GM12864 (cell line): ENCODE results near the gene CLASP1.
A peak's percentile ranks its signal among the peaks of the same experiment; 100 is the strongest.
"Not testable (repeated sequence)": the region's sequence is repeated elsewhere in the genome, so short reads cannot be mapped to it uniquely, and the experiment has no call there.

ENCODE experiments used
- DNase-seq: peaks from one replicate; pipeline ENCODE4 v3.0.0-alpha.2; 2011; ENCODE audit warnings: low read depth
- H3K4me3 ChIP-seq: 2 replicates; pipeline ENCODE4 v1.5.1; 2011; ENCODE audit warnings: mild to moderate bottlenecking, low read depth, low read length, control low read depth
- TF ChIP-seq, protein P1 (sequence below): IDR thresholded peaks from 2 replicates; pipeline ENCODE4 v1.5.1; 2011; ENCODE audit warnings: low read depth, mild to moderate bottlenecking, moderate library complexity, low read length, control low read depth, inconsistent platforms; ENCODE audit errors: missing control alignments

Gene CLASP1

GRCh38 chr2:121309323-121309722 lies 339.9 kb downstream of the CLASP1 start:
- H3K4me3 ChIP-seq: no peak overlapping the region
- TF ChIP-seq, protein P1, sequence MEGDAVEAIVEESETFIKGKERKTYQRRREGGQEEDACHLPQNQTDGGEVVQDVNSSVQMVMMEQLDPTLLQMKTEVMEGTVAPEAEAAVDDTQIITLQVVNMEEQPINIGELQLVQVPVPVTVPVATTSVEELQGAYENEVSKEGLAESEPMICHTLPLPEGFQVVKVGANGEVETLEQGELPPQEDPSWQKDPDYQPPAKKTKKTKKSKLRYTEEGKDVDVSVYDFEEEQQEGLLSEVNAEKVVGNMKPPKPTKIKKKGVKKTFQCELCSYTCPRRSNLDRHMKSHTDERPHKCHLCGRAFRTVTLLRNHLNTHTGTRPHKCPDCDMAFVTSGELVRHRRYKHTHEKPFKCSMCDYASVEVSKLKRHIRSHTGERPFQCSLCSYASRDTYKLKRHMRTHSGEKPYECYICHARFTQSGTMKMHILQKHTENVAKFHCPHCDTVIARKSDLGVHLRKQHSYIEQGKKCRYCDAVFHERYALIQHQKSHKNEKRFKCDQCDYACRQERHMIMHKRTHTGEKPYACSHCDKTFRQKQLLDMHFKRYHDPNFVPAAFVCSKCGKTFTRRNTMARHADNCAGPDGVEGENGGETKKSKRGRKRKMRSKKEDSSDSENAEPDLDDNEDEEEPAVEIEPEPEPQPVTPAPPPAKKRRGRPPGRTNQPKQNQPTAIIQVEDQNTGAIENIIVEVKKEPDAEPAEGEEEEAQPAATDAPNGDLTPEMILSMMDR: no peak
- DNase-seq: no peak

- no peak overlapping the region for H3K4me3 ChIP-seq
- TF ChIP-seq, protein P1: no peak
- DNase-seq: no peak
These were observed 342.2 kb downstream of the CLASP1 start for GRCh38 chr2:121307048-121307447.

DNA sequence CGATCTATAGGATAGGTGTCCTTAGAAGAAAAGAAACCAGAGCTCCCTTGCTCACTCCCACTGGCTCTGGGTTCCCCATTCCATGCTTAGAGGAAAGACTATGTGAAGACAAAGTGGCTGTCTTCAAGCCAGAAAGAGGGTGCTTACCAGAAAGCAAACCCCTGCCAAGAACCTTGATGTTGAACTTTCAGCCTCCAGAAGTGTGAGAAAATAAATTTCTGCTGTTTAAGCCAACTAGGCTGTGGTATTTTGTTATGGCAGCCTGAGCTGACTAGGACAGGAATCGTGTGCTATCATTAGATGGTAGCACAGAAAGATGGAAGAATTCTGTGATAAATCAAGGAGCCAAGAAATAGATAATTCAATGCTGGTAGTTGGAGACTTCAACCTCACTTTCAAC lies 344.3 kb downstream of the CLASP1 start:
- H3K4me3 ChIP-seq: no peak overlapping the region
- TF ChIP-seq, protein P1: no peak
- DNase-seq: no peak

DNA sequence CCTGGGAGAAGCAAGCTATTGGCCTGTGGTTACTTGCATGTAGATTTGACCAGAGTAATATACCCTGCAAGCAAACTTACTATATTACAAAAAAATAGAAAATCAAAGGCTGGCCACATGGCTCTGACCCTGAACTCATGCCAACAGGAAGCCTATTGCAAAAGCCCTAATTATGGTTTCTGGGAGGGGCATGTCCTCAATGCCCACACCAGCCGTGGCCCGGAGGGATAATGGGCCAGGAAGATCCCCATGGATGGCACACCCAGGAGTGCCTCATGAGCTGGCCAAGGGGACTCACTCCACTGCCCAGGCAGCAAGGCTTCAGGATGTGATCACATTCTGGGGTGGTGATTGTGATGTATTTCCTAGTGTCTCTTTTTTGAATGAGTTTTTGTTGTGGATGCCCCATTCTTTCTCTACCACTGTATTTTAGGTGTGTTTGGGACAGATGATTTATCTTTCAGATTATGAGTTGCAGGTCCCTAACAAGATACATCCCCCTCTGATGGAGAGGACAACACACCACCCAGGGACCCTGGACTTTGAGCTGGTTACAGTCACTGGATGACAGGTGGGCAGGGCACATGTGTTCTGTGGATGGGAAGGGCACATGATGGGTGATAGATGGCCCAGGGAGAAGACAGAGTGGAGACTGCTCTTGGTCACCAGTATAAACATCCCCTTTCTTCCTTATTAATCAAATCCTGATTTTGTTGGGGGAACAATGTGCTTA lies 345.6 kb downstream of the CLASP1 start:
- H3K4me3 ChIP-seq: no peak overlapping the region
- TF ChIP-seq, protein P1: no peak
- DNase-seq: no peak

DNA sequence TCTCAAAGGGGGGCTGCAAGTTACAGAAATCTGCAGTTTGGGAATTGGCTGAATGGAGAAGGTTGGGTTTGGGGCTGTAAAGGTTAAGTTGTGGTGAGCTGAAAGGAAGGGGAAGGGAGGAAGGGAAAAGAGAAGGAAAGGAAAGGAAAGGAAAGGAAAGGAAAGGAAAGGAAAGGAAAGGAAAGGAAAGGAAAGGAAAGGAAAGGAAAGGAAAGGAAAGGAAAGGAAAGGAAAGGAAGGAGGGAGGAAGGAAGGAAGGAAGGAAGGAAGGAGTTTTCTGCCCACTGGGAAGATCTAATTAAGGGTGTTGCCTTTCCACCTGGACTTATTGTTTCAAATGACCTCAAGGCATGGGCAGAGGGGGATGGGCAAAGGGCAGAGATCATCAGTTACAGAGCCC lies 348.1 kb downstream of the CLASP1 start:
- H3K4me3 ChIP-seq, DNase-seq: not testable (repeated sequence)

GRCh38 chr2:121298476-121298875 lies 350.8 kb downstream of the CLASP1 start:
- no peak for DNase-seq

DNA sequence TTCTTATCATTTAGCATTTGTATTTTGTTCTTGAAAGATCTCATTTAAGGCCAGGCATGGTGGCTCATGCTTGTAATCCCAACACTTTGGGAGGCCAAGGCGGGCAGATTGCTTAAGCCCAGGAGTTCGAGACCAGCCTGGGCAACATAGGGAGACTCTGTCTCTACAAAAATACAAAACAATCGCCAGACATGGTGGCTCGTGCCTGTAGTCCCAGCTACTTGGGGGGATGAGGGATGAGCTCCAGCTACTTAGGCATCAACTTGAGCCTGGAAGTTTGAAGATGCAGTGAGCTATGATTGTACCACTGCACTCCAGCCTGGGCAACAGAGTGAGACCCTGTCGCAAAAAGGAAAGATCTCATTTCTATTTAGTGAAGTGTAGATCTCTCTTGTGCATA lies 351.4 kb downstream of the CLASP1 start:
- H3K4me3 ChIP-seq: not testable (repeated sequence)

More at GRCh38 chr2:121298476-121298875, 350.8 kb downstream of the CLASP1 start:
- TF ChIP-seq, protein P1: no peak
- no peak overlapping the region for H3K4me3 ChIP-seq

GRCh38 chr2:121297217-121297830 lies 351.9 kb downstream of the CLASP1 start:
- DNase-seq: no peak
- no peak overlapping the region for H3K4me3 ChIP-seq
- TF ChIP-seq, protein P1: peak; percentile 66

More for the DNA sequence above, 351.4 kb downstream of the CLASP1 start:
- not testable (repeated sequence) for DNase-seq
